ENCODE data around the gene NCKAP5. TPM values are rescaled to one million over a fixed set of nuclear protein-coding genes. Genes with fewer than 3 reads are reported as not detected.
A peak's percentile ranks its signal among the peaks of the same experiment; 100 is the strongest.
"Not testable (repeated sequence)": the region's sequence is repeated elsewhere in the genome, so short reads cannot be mapped to it uniquely, and the experiment has no call there.

The NCKAP5 gene
- total and polyA plus RNA-seq, 4 donors, result 0.57 to 2.8 (median 2.4) TPM

DNA sequence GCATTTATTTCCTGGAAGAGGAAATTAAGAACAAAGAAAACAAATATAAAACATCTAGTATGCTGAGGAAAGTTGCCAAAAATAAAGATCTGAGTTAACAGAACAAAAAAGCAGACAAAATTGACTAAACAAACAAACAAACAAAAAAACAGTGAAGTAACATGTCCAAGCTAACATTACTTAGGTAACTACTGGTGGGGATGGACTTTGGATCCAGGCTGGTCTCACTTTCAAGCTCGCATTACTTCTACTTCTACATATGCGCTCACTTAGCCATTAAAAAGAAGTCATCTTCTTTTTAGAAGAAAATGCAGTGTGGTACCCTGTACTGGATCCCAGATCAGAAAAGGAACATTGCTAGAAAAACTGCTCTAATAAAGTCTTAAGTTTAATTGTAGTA, 358.9 kb downstream of the NCKAP5 start (continued):
- TF ChIP-seq, protein P1, sequence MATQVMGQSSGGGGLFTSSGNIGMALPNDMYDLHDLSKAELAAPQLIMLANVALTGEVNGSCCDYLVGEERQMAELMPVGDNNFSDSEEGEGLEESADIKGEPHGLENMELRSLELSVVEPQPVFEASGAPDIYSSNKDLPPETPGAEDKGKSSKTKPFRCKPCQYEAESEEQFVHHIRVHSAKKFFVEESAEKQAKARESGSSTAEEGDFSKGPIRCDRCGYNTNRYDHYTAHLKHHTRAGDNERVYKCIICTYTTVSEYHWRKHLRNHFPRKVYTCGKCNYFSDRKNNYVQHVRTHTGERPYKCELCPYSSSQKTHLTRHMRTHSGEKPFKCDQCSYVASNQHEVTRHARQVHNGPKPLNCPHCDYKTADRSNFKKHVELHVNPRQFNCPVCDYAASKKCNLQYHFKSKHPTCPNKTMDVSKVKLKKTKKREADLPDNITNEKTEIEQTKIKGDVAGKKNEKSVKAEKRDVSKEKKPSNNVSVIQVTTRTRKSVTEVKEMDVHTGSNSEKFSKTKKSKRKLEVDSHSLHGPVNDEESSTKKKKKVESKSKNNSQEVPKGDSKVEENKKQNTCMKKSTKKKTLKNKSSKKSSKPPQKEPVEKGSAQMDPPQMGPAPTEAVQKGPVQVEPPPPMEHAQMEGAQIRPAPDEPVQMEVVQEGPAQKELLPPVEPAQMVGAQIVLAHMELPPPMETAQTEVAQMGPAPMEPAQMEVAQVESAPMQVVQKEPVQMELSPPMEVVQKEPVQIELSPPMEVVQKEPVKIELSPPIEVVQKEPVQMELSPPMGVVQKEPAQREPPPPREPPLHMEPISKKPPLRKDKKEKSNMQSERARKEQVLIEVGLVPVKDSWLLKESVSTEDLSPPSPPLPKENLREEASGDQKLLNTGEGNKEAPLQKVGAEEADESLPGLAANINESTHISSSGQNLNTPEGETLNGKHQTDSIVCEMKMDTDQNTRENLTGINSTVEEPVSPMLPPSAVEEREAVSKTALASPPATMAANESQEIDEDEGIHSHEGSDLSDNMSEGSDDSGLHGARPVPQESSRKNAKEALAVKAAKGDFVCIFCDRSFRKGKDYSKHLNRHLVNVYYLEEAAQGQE (IDR thresholded peaks at IDR 0.05), result no peak
- TF ChIP-seq GABPA (IDR thresholded peaks at IDR 0.05 in 1 of 2, conservative IDR thresholded peaks at IDR 0.05 in 1 of 2) (no peak), NR2F2 (IDR thresholded peaks at IDR 0.05) (no peak), JUND (IDR thresholded peaks at IDR 0.05) (peak in 1 of 2 donors; percentile 22)
- TF ChIP-seq, protein P2, sequence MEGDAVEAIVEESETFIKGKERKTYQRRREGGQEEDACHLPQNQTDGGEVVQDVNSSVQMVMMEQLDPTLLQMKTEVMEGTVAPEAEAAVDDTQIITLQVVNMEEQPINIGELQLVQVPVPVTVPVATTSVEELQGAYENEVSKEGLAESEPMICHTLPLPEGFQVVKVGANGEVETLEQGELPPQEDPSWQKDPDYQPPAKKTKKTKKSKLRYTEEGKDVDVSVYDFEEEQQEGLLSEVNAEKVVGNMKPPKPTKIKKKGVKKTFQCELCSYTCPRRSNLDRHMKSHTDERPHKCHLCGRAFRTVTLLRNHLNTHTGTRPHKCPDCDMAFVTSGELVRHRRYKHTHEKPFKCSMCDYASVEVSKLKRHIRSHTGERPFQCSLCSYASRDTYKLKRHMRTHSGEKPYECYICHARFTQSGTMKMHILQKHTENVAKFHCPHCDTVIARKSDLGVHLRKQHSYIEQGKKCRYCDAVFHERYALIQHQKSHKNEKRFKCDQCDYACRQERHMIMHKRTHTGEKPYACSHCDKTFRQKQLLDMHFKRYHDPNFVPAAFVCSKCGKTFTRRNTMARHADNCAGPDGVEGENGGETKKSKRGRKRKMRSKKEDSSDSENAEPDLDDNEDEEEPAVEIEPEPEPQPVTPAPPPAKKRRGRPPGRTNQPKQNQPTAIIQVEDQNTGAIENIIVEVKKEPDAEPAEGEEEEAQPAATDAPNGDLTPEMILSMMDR (IDR thresholded peaks at IDR 0.05; ENCODE audit: low read depth, low read length, missing input control), result no peak

DNA sequence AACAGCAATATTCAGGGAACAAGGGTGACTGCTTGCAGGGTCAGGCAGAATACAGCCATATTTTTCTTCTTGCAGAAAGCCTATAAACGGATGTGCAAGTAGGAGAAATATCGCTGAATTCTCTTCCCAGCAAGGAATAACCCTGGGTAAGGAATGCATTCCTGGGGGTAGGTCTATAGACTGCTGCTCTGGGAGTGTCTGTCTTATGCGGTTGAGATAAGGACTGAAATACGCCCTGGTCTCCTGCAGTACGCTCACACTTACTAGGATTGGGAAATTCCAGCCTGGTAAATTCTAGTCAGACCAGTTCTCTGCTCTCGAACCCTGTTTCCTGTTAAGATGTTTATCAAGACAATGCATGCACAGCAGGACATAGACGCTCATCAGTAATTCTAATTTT, 361.6 kb downstream of the NCKAP5 start:
- not testable (repeated sequence) for H3K27ac ChIP-seq (ENCODE audit: low read depth in 1 of 2, low read length in 2 of 2); H3K4me1 ChIP-seq (ENCODE audit: control insufficient read depth in 4 of 4, insufficient read depth in 4 of 4, low read length in 3 of 4); DNase-seq (ENCODE audit: low spot score); H3K9ac ChIP-seq (ENCODE audit: low read depth in 1 of 2, low read length in 2 of 2); H3K9me3 ChIP-seq (ENCODE audit: control insufficient read depth in 4 of 4, low read length in 3 of 4); H3K4me3 ChIP-seq (ENCODE audit: low read depth in 1 of 3, low read length in 3 of 3); H3K27me3 ChIP-seq (ENCODE audit: control insufficient read depth in 4 of 4, insufficient read depth in 4 of 4, low read length in 3 of 4); H3K36me3 ChIP-seq (ENCODE audit: control insufficient read depth in 4 of 4, insufficient read depth in 3 of 4, low read depth in 1 of 4, low read length in 3 of 4)
- WGBS, result 95% methylated on average over 7 of the region's 7 CpGs

DNA sequence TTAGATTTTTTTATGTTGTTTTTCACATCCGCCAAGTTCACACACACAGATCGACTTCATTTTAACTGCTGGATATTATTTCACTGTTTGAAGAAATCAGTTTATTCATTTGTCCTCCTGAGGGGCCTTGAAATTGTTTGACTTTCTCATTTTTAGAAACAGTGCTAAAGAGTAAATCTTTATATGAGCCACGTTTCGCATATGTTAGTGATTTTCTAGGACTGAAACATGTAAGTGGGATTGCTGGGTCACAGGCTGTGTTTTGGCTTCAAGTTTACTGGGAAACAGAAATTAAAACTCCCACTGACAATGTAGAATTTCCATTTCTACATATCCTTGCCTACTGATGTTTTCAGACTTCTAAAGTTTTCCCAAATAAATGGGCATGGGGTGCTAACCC, 363.8 kb downstream of the NCKAP5 start:
- no peak for DNase-seq (ENCODE audit: low spot score)
- H3K9ac ChIP-seq (ENCODE audit: low read depth in 1 of 2, low read length in 2 of 2), result no peak overlapping the region
- H3K36me3 ChIP-seq (ENCODE audit: control insufficient read depth in 4 of 4, insufficient read depth in 3 of 4, low read depth in 1 of 4, low read length in 3 of 4), result no peaks in the 10 kb centered on the region
- H3K4me3 ChIP-seq (ENCODE audit: low read depth in 1 of 3, low read length in 3 of 3), result no peak overlapping the region
- H3K27ac ChIP-seq (ENCODE audit: low read depth in 1 of 2, low read length in 2 of 2), result no peak overlapping the region
- H3K27me3 ChIP-seq (ENCODE audit: control insufficient read depth in 4 of 4, insufficient read depth in 4 of 4, low read length in 3 of 4), result no peaks in the 10 kb centered on the region
- H3K4me1 ChIP-seq (ENCODE audit: control insufficient read depth in 4 of 4, insufficient read depth in 4 of 4, low read length in 3 of 4), result peaks cover 0 to 20% (median 10%) of the 10 kb centered on the region in 4 donors
- 88% methylated on average over 4 of the region's 4 CpGs for WGBS
- H3K9me3 ChIP-seq (ENCODE audit: control insufficient read depth in 4 of 4, low read length in 3 of 4), result peaks cover 0 to 3% (median 1%) of the 10 kb centered on the region in 4 donors
- TF ChIP-seq HNF4G (IDR thresholded peaks at IDR 0.05) (no peak), EGR1 (IDR thresholded peaks at IDR 0.05; ENCODE audit: low read depth in 2 of 2) (no peak), FOXA2 (IDR thresholded peaks at IDR 0.05) (no peak), RXRA (IDR thresholded peaks at IDR 0.05) (no peak), TAF1 (conservative IDR thresholded peaks at IDR 0.05) (no peak), FOXA1 (IDR thresholded peaks at IDR 0.05) (no peak), GABPA (IDR thresholded peaks at IDR 0.05 in 1 of 2, conservative IDR thresholded peaks at IDR 0.05 in 1 of 2) (no peak), YY1 (IDR thresholded peaks at IDR 0.05) (no peak), SP1 (IDR thresholded peaks at IDR 0.05) (no peak), NR2F2 (IDR thresholded peaks at IDR 0.05) (no peak), RAD21 (IDR thresholded peaks at IDR 0.05) (no peak), HNF4A (conservative IDR thresholded peaks at IDR 0.05) (no peak)
- TF ChIP-seq, protein P3, sequence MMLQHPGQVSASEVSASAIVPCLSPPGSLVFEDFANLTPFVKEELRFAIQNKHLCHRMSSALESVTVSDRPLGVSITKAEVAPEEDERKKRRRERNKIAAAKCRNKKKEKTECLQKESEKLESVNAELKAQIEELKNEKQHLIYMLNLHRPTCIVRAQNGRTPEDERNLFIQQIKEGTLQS (IDR thresholded peaks at IDR 0.05), result no peak
- TF ChIP-seq, protein P4, sequence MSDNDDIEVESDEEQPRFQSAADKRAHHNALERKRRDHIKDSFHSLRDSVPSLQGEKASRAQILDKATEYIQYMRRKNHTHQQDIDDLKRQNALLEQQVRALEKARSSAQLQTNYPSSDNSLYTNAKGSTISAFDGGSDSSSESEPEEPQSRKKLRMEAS (IDR thresholded peaks at IDR 0.05), result no peak
- TF ChIP-seq, protein P2 (IDR thresholded peaks at IDR 0.05; ENCODE audit: low read depth, low read length, missing input control), result no peak
- TF ChIP-seq, protein P5, sequence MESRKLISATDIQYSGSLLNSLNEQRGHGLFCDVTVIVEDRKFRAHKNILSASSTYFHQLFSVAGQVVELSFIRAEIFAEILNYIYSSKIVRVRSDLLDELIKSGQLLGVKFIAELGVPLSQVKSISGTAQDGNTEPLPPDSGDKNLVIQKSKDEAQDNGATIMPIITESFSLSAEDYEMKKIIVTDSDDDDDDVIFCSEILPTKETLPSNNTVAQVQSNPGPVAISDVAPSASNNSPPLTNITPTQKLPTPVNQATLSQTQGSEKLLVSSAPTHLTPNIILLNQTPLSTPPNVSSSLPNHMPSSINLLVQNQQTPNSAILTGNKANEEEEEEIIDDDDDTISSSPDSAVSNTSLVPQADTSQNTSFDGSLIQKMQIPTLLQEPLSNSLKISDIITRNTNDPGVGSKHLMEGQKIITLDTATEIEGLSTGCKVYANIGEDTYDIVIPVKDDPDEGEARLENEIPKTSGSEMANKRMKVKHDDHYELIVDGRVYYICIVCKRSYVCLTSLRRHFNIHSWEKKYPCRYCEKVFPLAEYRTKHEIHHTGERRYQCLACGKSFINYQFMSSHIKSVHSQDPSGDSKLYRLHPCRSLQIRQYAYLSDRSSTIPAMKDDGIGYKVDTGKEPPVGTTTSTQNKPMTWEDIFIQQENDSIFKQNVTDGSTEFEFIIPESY (IDR thresholded peaks at IDR 0.05), result no peak
